Non-pigmented ciliary epithelial cell (primary cell): ENCODE results near the gene SIN3B.

ENCODE experiments used
- DNase-seq: peaks from one replicate; pipeline ENCODE4 v3.0.0-alpha.2; 2010; ENCODE audit warnings: low read depth

SIN3B gene

GRCh38 chr19:16911046-16911445 is 81.8 kb downstream of the SIN3B start:
- no peak for DNase-seq

- no peak for DNase-seq
Observed at GRCh38 chr19:16912780-16913179, 83.6 kb downstream of the SIN3B start.

- DNase-seq = no peak
Observed at GRCh38 chr19:16914421-16914820, 85.2 kb downstream of the SIN3B start.

GRCh38 chr19:16915135-16915534 is 85.9 kb downstream of the SIN3B start:
- no peak for DNase-seq

- no peak for DNase-seq
Observed at GRCh38 chr19:16915734-16916133, 86.5 kb downstream of the SIN3B start.

GRCh38 chr19:16917401-16917800 is 88.2 kb downstream of the SIN3B start:
- no peak for DNase-seq

- no peak for DNase-seq
Observed at GRCh38 chr19:16919496-16919895, 90.3 kb downstream of the SIN3B start.

- peak; percentile 66 for DNase-seq
Observed at GRCh38 chr19:16920816-16921529, 91.8 kb downstream of the SIN3B start.

GRCh38 chr19:16921766-16922591 is 92.8 kb downstream of the SIN3B start:
- no peak for DNase-seq

- DNase-seq = no peak
Observed at GRCh38 chr19:16922592-16922934, 93.4 kb downstream of the SIN3B start.

- DNase-seq = no peak
Observed at GRCh38 chr19:16922949-16923348, 93.8 kb downstream of the SIN3B start.

GRCh38 chr19:16927883-16928282 is 98.7 kb downstream of the SIN3B start:
- DNase-seq = no peak

- no peak for DNase-seq
Observed at GRCh38 chr19:16928351-16928750, 99.2 kb downstream of the SIN3B start.

- DNase-seq = no peak
Observed at GRCh38 chr19:16928916-16929315, 99.7 kb downstream of the SIN3B start.
